ENCODE measurements around the gene DICER1.

The DICER1 gene

GRCh38 chr14:95113476-95113875 lies 43.9 kb downstream of the DICER1 start:
- H3K36me3 ChIP-seq (ENCODE audit: insufficient read depth): no peaks in the 10 kb centered on the region
- TF ChIP-seq, protein P1, sequence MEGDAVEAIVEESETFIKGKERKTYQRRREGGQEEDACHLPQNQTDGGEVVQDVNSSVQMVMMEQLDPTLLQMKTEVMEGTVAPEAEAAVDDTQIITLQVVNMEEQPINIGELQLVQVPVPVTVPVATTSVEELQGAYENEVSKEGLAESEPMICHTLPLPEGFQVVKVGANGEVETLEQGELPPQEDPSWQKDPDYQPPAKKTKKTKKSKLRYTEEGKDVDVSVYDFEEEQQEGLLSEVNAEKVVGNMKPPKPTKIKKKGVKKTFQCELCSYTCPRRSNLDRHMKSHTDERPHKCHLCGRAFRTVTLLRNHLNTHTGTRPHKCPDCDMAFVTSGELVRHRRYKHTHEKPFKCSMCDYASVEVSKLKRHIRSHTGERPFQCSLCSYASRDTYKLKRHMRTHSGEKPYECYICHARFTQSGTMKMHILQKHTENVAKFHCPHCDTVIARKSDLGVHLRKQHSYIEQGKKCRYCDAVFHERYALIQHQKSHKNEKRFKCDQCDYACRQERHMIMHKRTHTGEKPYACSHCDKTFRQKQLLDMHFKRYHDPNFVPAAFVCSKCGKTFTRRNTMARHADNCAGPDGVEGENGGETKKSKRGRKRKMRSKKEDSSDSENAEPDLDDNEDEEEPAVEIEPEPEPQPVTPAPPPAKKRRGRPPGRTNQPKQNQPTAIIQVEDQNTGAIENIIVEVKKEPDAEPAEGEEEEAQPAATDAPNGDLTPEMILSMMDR (conservative IDR thresholded peaks at IDR 0.05; ENCODE audit: low read depth, low read length): no peak
- no peaks in the 10 kb centered on the region for H3K4me1 ChIP-seq (ENCODE audit: low read depth, poor library complexity, severe bottlenecking)
- H3K27me3 ChIP-seq (ENCODE audit: insufficient read depth, low read depth): no peaks in the 10 kb centered on the region
- no peaks in the 10 kb centered on the region for H4K20me1 ChIP-seq (ENCODE audit: insufficient read depth)
- H3K9ac ChIP-seq: no peak overlapping the region
- no peaks in the 10 kb centered on the region for H3K79me2 ChIP-seq (ENCODE audit: insufficient read depth, low read depth)
- no peak overlapping the region for H3K4me3 ChIP-seq (IDR thresholded peaks at IDR 0.05; ENCODE audit: insufficient read depth, low read depth, low read length)
- H3K4me2 ChIP-seq: no peak overlapping the region
- H3K27ac ChIP-seq: no peak overlapping the region
- H2AFZ ChIP-seq (ENCODE audit: low read depth): no peak overlapping the region

DNA sequence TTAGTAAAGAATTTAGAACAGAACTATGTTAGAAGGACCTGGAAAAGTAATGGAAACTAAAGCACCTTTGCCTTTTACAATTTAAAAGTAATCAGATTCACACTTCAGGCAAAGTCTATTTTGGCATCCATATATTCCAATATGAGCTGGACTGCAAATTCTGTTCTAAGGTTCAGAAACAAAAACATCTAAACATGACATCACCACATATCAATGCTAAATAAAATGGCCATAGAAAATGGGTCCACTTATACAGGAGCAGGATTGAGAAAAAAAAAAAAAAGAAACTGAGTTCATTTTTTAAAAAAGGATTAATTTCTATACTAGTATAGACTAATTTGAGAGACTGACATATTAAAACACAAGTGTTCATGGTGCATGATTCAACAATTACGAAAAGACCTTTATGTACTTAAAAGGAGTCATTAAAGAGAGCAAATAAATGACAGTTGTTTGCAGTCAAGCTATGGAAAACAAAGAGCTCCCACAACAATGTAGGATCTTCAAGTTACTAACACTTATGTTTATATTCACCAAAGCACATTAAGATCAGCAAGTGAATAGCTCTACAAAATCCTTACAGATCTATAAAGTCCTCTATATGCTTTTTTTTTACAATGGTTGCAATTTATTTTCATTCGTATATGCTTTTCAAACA lies 45.7 kb downstream of the DICER1 start:
- Histone ChIP-seq H3K4me1 (ENCODE audit: low read depth, poor library complexity, severe bottlenecking) (no peaks in the 10 kb centered on the region), H3K27ac (no peak overlapping the region), H2AFZ (ENCODE audit: low read depth) (no peak overlapping the region), H3K4me2 (no peak overlapping the region), H3K4me3 (IDR thresholded peaks at IDR 0.05; ENCODE audit: insufficient read depth, low read depth, low read length) (no peak overlapping the region), H3K27me3 (ENCODE audit: insufficient read depth, low read depth) (no peaks in the 10 kb centered on the region), H3K9ac (no peak overlapping the region), H3K79me2 (ENCODE audit: insufficient read depth, low read depth) (no peaks in the 10 kb centered on the region), H4K20me1 (ENCODE audit: insufficient read depth) (no peaks in the 10 kb centered on the region), H3K36me3 (ENCODE audit: insufficient read depth) (no peaks in the 10 kb centered on the region)
- TF ChIP-seq, protein P1 (conservative IDR thresholded peaks at IDR 0.05; ENCODE audit: low read depth, low read length): no peak

GRCh38 chr14:95110178-95110577 lies 47.2 kb downstream of the DICER1 start:
- Histone ChIP-seq H3K36me3 (ENCODE audit: insufficient read depth) (0 out of 2 replicates have a peak, but pooled peaks cover 1% of the 10 kb centered on the region), H3K4me3 (IDR thresholded peaks at IDR 0.05; ENCODE audit: insufficient read depth, low read depth, low read length) (no peak overlapping the region), H3K79me2 (ENCODE audit: insufficient read depth, low read depth) (no peaks in the 10 kb centered on the region), H3K9ac (no peak overlapping the region), H2AFZ (ENCODE audit: low read depth) (no peak overlapping the region), H3K4me1 (ENCODE audit: low read depth, poor library complexity, severe bottlenecking) (no peaks in the 10 kb centered on the region), H4K20me1 (ENCODE audit: insufficient read depth) (no peaks in the 10 kb centered on the region), H3K27me3 (ENCODE audit: insufficient read depth, low read depth) (no peaks in the 10 kb centered on the region), H3K27ac (no peak overlapping the region), H3K4me2 (no peak overlapping the region)
- TF ChIP-seq, protein P1 (conservative IDR thresholded peaks at IDR 0.05; ENCODE audit: low read depth, low read length): no peak

- Histone ChIP-seq H2AFZ (ENCODE audit: low read depth) (no peak overlapping the region), H3K4me2 (no peak overlapping the region), H3K4me3 (IDR thresholded peaks at IDR 0.05; ENCODE audit: insufficient read depth, low read depth, low read length) (no peak overlapping the region), H3K79me2 (ENCODE audit: insufficient read depth, low read depth) (no peaks in the 10 kb centered on the region), H3K4me1 (ENCODE audit: low read depth, poor library complexity, severe bottlenecking) (no peaks in the 10 kb centered on the region), H3K27me3 (ENCODE audit: insufficient read depth, low read depth) (no peaks in the 10 kb centered on the region), H4K20me1 (ENCODE audit: insufficient read depth) (no peaks in the 10 kb centered on the region), H3K36me3 (ENCODE audit: insufficient read depth) (0 out of 2 replicates have a peak, but pooled peaks cover 2% of the 10 kb centered on the region), H3K27ac (no peak overlapping the region), H3K9ac (no peak overlapping the region)
- TF ChIP-seq, protein P1 (conservative IDR thresholded peaks at IDR 0.05; ENCODE audit: low read depth, low read length): no peak
Observed at GRCh38 chr14:95107711-95108110, 49.6 kb downstream of the DICER1 start.

Measured in KMS-11 (cell line).